GM12872 (cell line): ENCODE results near the gene TTLL7.

ENCODE experiments used
- TF ChIP-seq, protein P1 (sequence below): IDR thresholded peaks from 3 replicates; pipeline ENCODE4 v1.5.1; 2011; ENCODE audit warnings: low read depth, mild to moderate bottlenecking, low read length, moderate library complexity; ENCODE audit not compliant: insufficient read depth

TTLL7 gene

DNA sequence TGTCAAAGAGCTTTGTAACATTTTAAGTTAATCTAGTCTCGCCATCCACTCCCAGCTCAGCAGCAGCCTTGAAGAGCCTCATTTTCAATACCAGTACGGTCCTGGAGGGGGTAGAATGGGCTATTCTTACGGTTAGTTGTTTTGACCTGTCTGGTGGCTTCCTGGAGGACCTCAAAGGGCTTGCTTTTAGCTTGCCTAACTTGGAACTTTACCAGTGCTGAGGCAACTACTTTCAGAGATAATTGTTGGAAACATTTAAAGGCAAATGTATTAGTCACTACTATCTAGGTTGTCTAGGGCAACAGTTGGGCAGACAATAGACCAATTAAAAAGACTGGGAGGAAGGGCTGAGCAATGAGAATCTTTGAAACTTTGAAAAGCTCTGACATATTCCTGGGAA is 56.0 kb downstream of the TTLL7 start:
- TF ChIP-seq, protein P1, sequence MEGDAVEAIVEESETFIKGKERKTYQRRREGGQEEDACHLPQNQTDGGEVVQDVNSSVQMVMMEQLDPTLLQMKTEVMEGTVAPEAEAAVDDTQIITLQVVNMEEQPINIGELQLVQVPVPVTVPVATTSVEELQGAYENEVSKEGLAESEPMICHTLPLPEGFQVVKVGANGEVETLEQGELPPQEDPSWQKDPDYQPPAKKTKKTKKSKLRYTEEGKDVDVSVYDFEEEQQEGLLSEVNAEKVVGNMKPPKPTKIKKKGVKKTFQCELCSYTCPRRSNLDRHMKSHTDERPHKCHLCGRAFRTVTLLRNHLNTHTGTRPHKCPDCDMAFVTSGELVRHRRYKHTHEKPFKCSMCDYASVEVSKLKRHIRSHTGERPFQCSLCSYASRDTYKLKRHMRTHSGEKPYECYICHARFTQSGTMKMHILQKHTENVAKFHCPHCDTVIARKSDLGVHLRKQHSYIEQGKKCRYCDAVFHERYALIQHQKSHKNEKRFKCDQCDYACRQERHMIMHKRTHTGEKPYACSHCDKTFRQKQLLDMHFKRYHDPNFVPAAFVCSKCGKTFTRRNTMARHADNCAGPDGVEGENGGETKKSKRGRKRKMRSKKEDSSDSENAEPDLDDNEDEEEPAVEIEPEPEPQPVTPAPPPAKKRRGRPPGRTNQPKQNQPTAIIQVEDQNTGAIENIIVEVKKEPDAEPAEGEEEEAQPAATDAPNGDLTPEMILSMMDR: no peak

DNA sequence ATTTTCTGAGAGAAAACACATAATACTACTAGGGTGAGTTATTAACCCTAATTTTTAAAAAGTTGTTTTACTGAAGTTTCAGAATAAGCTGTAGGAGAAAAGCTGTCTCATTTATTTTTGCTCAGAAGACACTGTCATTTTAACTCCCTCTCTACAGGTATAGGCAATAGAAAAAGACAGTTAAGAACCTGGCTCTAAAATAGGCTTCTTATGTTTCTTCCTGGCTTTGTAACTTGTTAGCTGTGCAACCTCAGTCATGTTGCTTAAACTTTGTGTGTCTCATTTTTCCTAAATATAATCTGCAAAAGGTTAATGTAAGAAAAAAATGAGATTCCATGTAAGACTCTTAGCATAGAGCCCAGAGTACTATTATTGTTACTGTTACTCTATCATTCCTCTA is 64.4 kb downstream of the TTLL7 start:
- TF ChIP-seq, protein P1: no peak

DNA sequence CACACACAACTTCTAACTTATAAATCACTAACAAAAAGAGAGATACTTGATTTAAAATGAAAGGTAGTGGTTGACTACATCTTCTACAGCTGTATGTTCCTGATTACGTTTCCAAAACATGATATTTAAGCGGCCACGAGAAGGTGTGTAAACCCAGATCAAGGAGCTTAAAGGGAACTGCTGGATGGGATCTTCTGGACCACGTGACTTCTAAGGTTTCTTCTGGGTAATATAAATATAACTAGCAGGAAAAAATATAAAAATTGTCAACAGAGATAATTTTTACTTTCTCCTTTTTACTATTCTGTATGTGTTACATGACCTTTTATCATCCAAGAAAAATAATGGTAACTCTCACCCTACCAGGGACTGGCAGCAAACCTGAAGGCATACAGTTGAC is 66.2 kb downstream of the TTLL7 start:
- TF ChIP-seq, protein P1: no peak

DNA sequence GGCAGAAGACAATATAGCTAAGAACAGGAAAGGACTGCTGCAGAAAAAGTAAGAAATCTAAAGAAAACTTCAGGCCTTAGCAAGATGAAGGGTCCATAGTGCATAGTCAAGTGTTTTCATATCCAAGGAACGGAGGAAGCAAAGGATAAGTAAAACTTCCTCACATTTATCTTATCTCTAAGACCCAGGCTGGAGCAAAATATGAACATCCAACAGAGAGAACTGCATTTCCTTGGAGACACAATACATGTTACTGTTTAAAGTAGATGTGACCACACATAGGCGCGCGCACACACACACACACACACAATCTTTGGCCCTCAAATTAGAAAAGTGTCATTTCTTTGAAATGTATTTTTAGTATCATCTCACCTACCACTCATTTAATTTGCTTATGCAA is 66.7 kb downstream of the TTLL7 start:
- TF ChIP-seq, protein P1: no peak

DNA sequence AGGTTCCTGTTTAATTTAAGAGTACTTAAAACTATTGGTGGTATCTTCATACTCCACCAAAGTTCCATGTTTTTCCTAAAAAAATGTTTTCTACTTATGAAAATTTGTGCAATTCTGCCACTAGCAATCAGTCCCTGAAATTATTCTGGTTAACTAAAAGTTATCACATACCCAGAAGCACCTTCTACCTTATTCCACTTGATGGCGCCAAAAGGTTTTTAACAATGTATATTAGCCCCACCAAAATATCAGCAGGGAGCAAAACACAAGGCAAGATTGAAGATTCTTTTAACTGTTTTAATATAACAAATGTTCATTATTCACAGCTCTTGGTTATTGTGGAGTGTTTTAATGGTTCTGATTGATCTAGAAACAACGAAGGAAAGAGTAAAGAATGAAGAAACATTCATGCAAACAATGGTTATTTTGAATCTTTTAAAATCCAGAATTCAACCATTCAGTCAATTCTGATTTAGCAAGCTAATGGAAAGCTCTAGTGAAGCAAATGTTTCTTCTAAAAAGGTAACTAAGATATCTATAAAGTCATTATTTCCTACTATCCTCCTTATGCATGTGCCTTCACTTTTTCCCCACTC is 67.2 kb downstream of the TTLL7 start:
- TF ChIP-seq, protein P1: peak; percentile 52; the same call in 2 of the 3 replicates

DNA sequence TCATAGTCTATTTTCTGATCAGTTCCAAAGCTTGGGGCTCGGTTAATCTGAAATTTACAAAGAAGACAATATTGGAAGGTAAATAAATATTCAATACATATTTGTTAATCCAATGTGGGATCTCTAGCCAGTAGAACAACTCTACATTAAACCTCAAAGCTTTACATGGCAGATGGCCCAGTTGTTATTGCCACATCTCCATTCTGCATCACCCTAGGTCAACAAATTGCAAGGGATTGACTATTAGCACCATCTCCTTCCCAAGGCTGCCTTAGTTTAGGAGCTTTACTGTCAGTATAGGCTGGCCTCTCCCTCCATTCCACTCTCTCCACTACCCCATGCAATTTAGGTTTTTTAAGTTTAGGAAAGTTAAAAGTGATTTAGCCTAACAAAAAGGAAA is 69.7 kb downstream of the TTLL7 start:
- TF ChIP-seq, protein P1: no peak

DNA sequence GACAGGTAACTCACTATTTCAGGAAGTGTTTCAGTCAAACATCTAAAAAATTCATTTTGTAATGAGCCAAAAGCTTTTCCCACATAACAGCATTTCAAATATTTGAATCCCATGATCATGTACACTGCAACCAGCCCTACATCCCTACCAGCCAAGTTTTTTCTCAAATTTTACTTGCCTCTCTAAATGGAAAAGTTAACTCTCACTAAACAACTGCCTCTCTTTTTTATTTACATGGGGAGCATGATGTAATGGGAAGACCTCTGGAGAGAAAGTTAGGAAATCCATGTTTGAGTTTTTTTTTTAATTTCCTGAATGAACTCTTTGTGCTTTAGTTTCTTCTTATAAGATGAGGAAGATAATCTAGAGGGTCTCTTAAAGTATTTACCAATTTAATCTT is 70.5 kb downstream of the TTLL7 start:
- TF ChIP-seq, protein P1: no peak
